ENCODE measurements around the gene CCDC59.

CCDC59 gene

GRCh38 chr12:82314406-82314892, 43.7 kb downstream of the CCDC59 start:
- DNase-seq = no peak
